HepG2 (cell line): ENCODE measurements around the gene TTC31. TPM values are rescaled to one million over a fixed set of nuclear protein-coding genes. Genes with fewer than 3 reads are reported as not detected.

Experiments
- ZNF431 ChIP-seq: sonication (generic); formaldehyde crosslinking; IDR thresholded peaks from 2 replicates; pipeline ENCODE4 v1.9.0; 2022; ENCODE audit warnings: missing genetic modification reagents, low read depth, mild to moderate bottlenecking, borderline replicate concordance
- ZNF558 ChIP-seq: sonication (generic); formaldehyde crosslinking; IDR thresholded peaks from 2 replicates; pipeline ENCODE4 v1.9.0; 2022; ENCODE audit warnings: mild to moderate bottlenecking, missing genetic modification reagents, borderline replicate concordance
- polyA plus RNA-seq, 8 experiments: library from polyadenylated mRNA; depleted of rRNA in 3 of 8; stranded (reverse) in 7 of 8; unstranded in 1 of 8; fragments of >200 nt; fragmentation: Illumina TruSeq in 4 of 8; extraction: Trizol in 4 of 8; gene quantifications; 2 replicates each; pipeline versions ENCODE4 v1.2.1 to v1.2.3, GENCODE V29; 2011 to 2016; ENCODE audit warnings: low read depth in 4 of 8, missing spikeins in 1 of 8, mixed read lengths in 1 of 8; ENCODE audit not compliant: insufficient read depth in 1 of 8
- total RNA-seq, 5 experiments: library from RNA; depleted of rRNA; stranded (reverse); fragments of >200 nt; fragmentation: Illumina TruSeq; extraction: Trizol; gene quantifications; 2 replicates each; pipeline ENCODE4 v1.2.3, GENCODE V29; 2016; ENCODE audit warnings: low read depth in 1 of 5
- TF ChIP-seq, protein P1 (sequence below), 2 experiments: fragments of 450-650 bp in 1 of 2; sonication (generic) in 1 of 2; formaldehyde crosslinking in 1 of 2; IDR thresholded peaks; 2 replicates each; pipeline versions ENCODE4 v1.6.1 to v1.8.0; 2016 to 2022; ENCODE audit warnings: antibody characterized with exemption in 1 of 2, mild to moderate bottlenecking in 1 of 2, missing genetic modification reagents in 1 of 2

The TTC31 gene
- total and polyA plus RNA-seq, 2 of the 13 experiments (the other 11 are each of a cell fraction or from before 2014, with no cell fraction given), result 28.3 to 39.5 TPM

DNA sequence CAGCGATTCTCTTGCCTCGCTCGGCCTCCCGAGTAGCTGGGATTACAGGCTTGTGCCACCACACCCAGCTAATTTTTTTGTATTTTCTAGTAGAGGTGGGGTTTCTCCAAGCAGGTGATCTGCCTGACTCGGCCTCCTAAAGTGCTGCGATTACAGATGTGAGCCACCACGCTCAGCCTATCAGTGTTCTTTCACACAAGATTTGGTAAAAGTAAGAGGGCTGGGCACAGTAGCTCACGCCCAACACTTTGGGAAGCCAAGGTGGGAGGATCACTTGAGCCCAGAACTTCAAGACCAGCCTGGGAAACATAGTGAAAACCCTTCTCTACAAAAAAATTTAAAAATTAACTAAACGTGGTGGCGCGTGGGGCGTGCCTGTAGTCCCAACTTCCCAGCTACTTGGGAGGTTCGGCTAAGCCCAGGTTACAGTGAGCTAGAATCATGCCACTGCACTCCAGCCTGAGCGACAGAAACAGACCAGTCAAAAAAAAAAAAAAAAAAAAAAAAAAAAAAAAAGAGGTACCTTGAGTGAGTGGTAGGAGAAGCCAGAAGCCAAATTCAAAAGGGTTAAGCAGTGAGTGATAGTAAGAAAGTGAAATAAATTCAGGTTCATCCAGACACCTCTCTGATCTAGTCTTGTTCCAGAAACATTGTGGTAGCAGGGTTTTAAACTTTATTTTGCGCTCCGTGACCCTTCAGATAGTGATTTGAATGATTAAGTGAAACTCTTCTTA lies 11.4 kb upstream of the TTC31 start (continued):
- TF ChIP-seq, protein P1, sequence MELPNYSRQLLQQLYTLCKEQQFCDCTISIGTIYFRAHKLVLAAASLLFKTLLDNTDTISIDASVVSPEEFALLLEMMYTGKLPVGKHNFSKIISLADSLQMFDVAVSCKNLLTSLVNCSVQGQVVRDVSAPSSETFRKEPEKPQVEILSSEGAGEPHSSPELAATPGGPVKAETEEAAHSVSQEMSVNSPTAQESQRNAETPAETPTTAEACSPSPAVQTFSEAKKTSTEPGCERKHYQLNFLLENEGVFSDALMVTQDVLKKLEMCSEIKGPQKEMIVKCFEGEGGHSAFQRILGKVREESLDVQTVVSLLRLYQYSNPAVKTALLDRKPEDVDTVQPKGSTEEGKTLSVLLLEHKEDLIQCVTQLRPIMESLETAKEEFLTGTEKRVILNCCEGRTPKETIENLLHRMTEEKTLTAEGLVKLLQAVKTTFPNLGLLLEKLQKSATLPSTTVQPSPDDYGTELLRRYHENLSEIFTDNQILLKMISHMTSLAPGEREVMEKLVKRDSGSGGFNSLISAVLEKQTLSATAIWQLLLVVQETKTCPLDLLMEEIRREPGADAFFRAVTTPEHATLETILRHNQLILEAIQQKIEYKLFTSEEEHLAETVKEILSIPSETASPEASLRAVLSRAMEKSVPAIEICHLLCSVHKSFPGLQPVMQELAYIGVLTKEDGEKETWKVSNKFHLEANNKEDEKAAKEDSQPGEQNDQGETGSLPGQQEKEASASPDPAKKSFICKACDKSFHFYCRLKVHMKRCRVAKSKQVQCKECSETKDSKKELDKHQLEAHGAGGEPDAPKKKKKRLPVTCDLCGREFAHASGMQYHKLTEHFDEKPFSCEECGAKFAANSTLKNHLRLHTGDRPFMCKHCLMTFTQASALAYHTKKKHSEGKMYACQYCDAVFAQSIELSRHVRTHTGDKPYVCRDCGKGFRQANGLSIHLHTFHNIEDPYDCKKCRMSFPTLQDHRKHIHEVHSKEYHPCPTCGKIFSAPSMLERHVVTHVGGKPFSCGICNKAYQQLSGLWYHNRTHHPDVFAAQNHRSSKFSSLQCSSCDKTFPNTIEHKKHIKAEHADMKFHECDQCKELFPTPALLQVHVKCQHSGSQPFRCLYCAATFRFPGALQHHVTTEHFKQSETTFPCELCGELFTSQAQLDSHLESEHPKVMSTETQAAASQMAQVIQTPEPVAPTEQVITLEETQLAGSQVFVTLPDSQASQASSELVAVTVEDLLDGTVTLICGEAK (IDR thresholded peaks at IDR 0.05), result peak; percentile 14; the same call in 1 of the 2 replicates
- TF ChIP-seq, protein P1 (CRISPR knock-in tag; IDR thresholded peaks at IDR 0.05), result no peak
- TF ChIP-seq ZNF431 (CRISPR knock-in tag), result 0 out of 2 replicates have a peak, but pooled peaks have one; percentile 26
- 0 out of 2 replicates have a peak, but pooled peaks have one; percentile 16 for TF ChIP-seq ZNF558 (CRISPR knock-in tag)
- TF ChIP-seq, all 625 proteins: peak for 7
